Midbrain (tissue), 1 donor: ENCODE measurements around the gene LCN6.
"Not testable (repeated sequence)": the region's sequence is repeated elsewhere in the genome, so short reads cannot be mapped to it uniquely, and the experiment has no call there.

Experiments
- DNase-seq: peaks from one replicate; lab custom pipeline; 2025; lab: John Stamatoyannopoulos, UW

The LCN6 gene

DNA sequence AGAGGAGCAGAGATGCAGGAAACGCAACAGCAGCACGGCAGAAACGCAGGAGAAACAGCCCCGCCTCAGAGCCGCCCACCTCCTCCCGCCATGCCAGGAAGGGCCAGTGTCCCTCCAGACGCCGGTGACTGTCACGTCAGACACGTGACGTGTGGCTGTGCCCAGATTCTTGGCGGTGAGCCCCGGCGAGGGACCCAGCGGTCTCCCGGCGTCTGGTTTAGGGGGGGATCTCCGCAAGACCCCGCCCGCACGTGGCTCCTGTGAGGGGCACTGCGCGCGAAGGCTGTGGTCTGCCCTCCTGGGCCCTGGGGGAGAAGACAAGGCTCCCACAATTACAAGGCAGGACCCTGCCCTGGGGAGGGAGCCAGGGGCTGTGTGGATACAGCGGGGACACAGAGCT lies 12.1 kb upstream of the LCN6 start:
- no peak for DNase-seq

DNA sequence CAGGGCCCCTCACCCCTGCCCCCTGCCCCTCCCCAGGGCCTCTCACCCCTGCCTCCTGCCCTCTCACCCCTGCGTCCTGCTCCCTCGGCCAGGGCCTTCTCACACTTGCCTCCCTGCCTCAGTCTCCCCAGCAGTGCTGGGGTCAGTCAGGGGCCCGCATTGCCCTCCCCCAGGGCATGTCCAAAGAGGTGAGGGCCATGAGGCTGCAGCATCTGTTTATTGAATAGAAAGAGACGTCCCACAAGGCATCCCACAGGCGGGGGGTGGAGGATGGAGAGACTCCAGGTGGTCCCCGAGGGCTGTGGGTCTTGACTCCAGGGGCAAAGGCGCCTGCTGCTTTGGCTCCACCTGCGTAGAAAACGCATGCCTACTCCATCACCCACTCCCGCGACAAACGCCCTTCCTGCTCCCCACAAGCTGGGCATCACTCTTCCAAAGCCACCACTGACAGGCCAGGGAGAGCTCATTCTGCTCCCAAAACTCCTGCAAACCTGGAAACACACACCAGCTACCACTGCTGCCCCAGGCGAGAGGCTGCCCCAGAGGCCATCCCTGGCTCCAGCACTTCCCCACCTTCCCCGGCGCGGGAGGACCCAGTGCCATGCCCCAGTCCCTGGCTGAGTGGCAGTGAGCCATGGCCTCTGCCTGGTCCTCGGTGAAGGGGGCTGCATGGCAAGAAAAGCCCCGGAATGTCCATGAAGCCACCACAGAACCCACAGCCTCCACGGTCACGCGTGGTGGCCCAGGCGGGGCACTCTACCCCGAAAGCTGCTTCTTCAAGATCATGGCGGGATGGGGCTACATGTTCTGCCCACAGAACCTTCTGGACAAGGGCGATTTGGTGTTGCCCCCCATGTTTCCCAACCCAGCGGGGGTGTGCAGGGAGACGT lies 11.4 kb upstream of the LCN6 start:
- no peak for DNase-seq

DNA sequence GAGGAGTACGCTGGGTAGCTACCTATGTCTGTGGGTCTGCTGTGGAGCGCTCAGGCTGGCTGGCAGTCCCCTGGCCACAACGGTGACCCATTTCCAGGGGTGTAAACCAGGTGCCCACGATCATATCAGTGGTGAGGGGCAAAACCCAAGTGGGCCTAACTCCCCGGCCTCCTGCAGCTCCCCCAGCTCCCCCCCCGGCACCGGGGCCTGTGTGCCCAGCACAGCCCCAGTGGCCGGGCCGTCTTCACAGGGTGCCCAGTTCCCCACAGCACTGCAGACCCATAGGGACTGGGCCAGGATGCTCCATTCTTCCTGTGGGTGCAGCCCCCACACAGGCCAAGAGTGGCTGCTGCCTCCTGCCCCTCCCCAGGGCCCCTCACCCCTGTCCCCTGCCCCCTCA lies 10.7 kb upstream of the LCN6 start:
- DNase-seq = no peak

DNA sequence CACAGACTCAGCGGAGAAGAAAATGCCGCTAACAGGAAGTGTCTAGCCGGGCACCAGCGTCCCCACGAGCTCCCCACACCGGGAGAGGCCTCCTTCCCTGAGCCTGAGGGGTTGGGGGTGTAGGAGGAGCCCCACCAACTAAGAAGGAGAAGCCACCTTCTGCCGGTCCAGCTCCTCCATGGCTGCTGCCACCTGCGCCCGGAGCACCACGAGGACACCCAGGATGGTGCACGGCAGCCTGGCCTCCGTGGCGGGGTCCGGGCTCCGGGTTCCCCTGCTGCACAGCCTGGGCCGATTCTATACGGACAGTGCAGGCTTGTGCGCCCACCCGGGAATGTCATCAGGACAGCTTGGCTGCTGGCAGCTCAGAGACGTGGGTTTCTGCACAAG lies 9.4 kb upstream of the LCN6 start:
- no peak for DNase-seq

DNA sequence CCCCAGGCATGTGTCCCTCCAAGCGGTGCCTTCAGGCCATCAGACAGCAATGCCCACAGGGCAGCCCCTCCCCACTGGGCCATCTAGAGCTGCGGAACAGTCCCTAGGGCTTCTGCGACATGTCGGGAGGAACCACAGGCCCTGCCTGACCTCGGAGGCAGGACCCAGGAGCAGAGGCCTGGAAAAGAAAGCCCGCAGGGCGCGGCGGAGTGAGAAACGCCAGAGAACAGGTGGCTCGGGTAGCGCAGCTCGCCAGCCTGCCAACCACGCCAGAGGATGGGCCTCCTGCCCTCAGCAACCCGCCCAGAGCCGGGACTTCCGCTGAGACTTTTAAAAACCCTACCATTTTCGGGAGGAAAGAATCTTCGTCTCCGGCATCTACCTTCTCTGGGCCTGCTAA lies 9.0 kb upstream of the LCN6 start:
- no peak for DNase-seq

DNA sequence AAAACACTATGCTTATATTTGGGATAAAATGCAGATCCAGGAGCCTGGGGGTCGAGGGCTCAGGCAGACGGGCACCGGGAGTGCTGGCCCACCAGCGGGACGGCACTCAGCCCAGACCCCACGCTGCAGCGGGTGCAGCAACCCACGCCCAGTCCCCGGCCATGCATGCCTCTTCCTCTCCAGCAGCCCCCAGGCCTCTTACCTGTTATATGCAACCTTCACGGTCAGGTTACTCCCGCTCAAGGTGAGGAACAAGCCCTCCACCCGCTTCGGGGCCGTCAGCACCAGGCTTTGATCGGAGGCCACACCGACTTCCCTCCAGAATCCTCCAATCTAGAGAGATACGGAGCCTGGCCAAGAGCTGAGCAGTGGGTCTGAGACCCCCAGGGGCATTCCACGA lies 8.5 kb upstream of the LCN6 start:
- DNase-seq = no peak

DNA sequence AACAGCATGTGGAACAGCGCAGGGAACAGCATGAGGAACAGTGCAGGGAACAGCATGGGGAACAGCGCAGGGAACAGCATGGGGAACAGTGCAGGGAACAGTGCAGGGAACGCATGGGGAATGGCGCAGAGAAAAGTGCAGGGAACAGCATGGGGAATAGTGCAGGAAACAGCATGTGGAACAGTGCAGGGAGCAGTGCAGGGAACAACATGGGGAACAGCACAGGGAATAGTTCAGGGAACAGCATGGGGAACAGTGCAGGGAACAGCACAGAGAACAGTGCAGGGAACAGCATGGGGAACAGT lies 7.8 kb upstream of the LCN6 start:
- DNase-seq = no peak

DNA sequence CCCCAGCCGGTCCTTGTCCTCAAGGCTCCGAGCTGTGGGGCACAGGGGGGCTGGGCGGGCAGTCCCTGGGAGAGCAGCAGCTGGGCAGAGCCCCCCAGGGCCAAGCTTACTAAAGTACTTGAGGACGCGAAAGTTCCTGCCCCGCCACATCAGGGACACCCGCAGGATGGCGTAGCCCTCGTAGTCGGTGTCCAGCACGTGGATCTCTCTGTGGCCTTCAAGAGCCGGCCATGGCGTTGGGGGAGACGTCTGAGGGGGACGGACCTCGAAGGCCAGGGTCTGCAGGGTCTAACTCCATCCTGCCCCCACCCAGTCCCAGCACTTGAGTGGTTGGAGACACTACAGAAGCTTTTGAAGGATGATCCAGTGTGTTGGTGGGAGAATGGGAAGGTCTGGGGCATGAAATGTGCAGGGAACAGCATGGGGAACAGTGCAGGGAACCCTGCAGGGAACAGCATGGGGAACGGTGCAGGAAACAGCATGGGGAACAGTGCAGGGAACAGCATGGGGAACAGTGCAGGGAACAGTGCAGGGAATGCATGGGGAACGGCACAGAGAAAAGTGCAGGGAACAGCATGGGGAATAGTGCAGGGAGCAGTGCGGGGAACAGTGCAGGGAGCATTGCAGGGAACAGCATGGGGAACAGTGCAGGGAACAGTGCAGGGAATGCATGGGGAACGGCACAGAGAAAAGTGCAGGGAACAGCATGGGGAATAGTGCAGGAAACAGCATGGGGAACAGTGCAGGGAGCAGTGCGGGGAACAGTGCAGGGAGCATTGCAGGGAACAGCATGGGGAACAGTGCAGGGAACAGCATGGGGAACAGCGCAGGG lies 7.2 kb upstream of the LCN6 start:
- DNase-seq = not testable (repeated sequence)

DNA sequence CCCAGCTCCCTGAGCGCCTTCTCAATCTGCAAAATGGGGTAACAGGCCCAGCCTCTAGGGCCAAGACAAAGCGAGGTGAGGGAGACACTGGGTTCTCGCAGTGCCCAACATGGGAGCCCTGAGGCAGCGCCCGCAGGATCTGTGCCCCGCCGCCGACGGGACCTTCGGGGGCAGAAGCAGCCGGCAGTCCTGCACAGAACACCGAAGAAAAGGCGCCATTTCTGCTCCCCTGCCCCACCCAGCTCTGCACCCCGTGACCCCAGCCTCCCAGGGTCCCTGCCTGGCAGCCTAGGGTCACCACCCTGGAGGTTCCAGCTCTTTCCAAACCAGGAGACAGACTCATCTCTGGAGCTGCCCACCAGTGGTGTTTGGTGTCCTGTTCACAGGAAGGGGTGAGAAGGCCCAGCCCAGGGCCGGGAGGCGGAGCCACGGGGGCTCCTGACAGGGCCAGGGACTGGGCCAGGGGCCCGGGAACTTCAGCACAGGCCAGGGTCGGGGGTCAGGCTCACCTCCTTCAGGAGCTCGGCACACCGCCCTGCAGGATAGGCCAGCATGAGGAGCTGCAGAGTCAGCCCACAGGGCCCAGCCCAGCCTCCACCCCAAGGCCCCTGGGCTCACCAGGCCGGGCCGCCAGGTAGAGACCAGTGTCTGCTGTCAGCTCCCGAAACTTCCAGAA lies 6.4 kb upstream of the LCN6 start:
- DNase-seq = no peak

DNA sequence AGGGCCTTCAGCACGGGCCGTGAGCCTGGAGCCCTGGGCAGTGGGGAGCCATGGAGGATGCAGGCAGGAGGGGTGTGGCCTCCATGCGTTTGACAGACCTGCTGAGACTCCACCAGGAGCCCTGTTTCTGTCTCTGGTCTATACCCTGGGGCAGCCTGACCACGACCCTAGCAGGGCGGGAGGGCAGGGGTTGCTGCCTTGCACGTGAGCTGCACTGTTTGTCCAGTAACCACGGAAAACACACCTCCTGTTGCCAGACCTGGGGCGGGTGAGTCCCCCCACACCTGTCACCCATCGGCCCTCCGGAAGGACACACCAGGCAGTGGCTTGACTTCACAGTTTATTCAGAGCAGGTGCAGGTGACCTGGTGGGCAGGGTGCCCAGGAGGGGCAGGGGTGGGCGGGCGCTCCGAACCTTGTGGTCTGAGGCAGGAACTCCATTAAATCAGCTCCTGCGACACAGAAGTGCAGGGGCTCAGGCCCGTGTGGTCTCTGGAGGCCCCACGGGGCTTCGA lies 5.8 kb upstream of the LCN6 start:
- DNase-seq = no peak

DNA sequence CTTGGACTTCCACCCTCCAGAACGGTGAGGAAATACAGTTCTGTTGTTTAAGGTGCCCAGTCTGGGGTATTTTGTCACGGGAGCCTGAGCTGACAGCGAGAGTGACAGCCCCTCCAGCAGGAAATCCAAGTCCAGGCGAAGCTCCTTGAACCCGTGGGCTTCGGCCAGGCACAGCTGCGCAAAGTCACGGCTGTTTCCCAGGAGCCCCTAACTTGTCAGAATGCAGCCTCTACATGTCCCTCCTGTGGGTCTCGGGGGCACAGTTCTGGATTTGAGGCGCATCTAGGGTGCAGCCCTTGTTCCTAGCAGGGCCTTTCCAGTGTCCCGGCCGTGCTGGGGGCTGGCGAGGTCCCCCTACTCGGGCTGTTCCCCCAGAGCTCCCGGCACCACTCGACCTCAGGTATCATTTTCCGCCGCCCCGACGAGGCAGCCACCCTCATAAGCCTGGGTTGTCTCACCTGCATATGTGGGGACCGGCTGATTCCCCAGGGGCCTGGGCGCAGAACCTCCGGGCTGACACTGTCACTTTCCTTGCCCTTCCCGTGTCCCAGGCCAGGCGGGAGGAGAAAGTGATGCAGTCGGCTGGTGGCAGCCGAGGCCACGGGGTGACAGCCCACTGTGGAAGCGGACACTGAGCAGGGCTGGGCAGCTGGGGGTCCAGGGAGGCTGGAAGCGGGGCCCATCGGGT lies 5.2 kb upstream of the LCN6 start:
- no peak for DNase-seq

DNA sequence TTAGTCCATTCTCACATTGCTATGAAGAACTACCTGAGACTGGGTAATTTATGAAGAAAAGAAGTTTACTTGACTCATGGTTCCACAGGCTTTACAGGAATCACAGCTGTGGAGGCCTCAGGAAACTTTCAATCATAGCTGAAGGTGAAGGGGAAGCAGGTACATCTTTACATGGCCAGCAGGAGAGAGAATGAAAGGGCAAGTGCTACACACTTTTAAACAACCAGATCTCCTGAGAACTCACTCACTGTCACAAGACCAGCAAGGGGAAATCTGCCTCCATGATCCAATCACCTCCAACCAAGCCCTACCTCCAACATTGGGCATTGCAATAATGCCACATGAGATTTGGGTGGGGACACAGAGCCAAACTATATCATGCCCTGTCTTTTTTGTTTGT lies 3.5 kb upstream of the LCN6 start:
- DNase-seq = no peak

DNA sequence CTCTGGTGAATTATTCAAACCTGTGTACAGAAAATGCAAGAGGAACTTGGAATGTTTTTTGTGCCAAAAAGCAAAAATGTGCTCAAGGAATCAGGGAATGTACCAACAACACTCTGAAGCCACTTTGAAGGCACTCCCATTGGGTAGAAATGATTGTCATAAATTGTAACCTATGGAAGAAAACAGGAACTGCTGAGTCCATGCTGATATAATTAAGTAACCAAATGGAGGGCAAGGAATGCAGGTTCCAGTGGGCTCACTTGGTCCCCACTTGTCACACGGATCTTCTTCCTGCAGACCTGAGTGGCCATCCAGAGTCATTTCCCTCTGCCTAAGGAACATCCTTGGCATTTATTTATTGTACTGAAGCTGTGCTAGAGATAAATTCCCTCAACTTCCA lies 2.9 kb upstream of the LCN6 start:
- DNase-seq = no peak

DNA sequence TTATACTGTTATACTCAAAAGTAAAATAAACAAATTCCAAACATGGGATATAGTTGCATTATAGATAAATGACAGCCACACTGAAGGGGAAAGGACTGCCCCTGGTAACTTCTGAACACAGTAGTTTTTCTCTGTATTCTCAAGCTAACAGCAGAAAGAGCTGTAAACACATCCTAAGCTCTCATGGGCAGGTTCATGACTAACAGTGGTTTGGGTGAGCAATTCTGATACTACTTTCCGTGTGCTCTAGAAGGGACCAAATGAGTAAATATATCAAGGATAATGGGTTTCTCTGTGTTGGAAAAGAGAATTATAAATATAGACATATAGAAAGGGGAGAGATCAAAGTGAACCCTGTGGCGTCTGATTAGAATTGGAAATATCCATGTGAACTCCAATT lies 2.2 kb upstream of the LCN6 start:
- no peak for DNase-seq

DNA sequence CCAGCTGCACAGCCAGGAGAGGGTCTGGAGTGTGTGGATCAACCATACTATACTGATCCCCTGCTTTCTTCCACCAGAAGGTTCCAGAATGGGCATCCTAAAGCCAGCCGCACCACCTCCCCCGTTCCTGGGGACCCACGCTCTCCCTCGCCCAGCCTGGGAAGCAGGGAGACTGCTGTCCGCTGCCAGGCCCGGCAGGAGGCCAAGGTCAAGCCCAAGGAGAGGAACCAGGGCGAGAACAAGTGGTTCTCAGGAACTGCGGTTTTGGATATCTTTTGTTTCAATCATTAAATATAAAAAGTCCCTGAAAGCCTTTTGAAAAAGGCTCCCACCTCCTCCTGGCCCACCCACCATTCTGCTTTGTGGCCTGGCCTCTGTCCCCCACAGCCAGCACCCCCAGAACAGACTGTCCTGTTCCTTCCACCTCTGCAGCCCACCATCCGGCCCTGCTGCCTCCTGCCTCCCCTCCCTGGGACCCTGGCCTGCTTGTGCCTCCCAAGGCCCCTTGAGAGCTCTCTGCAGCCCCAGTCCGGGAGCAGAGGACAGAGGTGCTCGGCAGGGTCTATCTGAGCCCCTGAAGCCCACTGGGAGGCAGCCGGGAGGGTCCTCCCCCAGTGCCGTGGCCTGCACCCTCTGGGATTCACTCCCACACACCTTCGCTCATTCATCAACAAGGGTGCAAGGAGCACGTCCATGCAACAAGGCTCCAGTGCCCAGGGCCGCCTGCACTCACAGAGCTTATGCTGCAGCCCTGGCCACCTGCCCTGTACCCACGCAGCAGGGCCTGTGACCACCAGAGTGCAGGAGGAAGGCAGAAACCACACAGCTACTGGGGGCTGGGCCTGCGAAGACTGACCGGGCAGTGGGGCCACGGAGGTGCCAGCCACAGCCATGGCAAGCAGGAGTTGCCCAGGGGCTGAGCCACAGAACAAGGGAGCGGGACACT lies 614 bp upstream of the LCN6 start:
- no peak for DNase-seq

DNA sequence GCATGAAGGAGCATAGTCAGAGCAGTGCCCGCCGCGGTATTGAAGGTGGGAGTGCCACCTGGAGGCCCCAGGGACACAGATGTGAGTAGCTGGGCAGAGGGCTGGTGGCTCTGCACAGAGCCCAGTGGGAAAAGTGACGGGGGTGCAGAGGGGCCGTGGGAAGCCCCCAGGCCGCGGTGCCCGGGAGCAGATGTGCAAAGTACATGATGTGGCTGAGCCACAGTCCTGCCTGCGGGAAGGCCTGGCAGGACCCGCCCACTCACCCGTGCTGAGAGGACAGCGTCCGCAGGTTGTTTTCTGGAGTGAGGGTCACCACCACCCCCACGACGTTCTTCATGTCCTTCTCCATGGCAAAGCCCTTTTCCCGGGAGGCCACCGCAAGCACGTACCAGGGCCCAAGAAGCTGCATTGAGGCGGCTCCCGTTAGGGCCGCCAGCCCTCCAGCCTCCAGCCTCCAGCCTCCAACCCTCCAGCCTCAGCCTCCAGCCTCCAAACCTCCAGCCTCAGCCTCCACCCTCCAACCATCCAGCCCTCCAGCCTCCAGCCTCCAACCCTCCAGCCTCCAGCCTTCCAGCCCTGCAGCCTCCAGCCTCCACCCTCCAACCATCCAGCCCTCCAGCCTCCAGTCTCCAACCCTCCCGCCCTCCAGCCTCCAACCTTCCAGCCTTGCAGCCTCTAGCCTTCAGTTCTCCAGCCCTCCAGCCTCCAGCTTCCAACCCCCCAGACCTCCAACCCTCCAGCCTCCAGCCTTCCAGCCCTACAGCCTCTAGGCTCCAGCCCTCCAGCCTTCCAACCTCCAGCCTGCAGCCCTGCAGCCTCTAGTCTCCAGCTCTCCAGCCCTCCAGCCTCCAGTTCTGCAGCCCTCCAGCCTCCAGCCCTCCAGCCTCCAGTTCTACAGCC lies 914 bp downstream of the LCN6 start:
- no peak for DNase-seq

DNA sequence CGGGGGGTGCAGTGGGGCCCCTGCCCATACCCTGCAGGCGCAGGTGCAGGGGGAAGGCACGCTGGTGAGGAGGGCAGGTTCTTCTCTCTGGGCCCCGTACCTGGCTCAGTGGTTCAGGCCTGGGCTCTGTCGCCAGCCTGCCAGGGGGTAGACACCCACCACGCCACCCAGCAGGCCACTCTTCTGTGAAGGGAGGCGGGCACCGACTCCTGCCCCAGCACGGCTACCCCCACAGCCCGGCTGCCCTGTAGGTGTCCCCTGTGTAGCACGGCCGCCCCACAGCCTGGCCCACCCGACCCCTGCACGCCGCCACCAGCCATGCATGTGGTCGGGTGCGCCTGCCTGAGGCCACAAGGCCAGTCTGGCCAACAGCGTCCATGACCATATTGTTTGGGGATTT lies 1.7 kb downstream of the LCN6 start:
- no peak for DNase-seq

DNA sequence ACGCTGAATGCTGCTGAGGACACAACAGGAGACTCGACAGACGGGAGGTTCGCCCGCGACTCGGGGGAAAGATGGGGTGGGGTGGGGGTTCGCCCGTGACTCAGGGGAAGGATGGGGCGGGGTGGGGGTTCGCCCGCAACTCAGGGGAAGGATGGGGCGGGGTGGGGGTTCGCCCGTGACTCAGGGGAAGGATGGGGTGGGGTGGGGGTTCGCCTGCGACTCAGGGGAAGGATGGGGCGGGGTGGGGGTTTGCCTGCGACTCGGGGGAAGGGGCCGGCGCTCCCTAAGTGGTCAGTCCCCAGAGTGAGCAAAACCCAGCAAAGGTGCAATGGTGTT lies 2.2 kb downstream of the LCN6 start:
- DNase-seq = no peak

DNA sequence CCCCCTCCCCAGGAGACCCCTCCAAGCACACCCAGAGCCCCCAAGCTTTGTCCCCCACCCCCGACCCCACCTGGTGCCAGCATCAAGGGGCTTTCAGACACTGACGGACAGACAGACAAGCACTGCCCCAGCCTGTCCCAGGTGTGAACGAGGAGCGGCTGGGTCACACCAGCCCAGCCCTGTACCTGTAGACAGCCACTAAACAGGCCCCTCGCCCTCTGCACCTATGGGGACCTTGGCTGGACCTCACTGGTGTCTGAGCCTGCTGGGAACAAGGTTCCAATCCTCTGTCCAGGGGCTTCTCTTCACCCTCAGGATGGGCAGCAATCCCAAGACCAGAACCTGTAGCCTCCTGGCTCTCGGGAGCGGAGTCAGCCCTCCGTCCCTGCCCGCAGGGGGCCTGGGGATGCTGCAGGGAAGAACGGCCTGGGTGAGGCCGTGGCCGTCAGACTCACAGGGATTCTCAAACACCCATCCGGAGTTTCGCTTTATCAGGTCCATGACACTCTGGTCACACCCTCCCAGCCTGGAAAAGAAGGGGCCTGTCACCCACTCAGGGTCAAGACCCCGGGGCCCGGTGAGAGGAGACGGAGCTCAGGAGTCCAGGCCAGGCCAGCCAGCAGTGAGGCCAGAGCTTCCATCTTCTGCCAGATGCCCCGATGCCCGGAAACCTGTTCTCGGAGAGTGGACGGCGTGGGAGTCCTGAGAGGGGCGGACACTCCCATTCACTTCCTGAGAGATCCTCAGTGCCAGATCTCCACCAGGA lies 2.8 kb downstream of the LCN6 start:
- no peak for DNase-seq
